ENCODE data around the gene ARHGAP28. TPM values are rescaled to one million over a fixed set of nuclear protein-coding genes. Genes with fewer than 3 reads are reported as not detected.

The ARHGAP28 gene
- total and polyA plus RNA-seq, 4 donors = 9.3 to 42.6 (median 18.6) TPM

DNA sequence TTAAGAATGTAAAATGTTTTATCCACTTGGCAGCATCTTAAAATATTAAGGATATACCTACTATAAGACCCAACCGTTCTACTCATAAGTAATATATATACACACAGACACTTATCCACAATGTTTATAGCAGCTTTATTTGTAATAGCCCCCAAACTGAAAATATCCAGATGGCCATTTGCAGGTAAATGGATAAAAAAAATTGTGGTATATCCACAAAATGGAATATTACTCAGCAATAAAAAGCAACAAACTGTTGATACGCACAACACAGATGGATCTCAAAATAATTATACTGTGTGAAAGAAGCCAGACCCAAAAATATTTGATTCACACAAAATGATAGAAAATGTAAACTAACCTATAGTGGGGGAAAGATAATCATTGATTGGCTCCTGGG lies 122.0 kb downstream of the ARHGAP28 start:
- H3K9me3 ChIP-seq (ENCODE audit: control insufficient read depth, insufficient read depth, low read length) = peaks cover 5% of the 10 kb centered on the region
- no peak overlapping the region for H3K4me3 ChIP-seq (ENCODE audit: low read depth, low read length)
- no peak overlapping the region for H3K27ac ChIP-seq (ENCODE audit: low read depth, low read length)
- no peak for DNase-seq (ENCODE audit: low read depth in 4 of 6, low spot score in 6 of 6)
- no CpG with 5 or more reads among the region's 2 CpGs for WGBS (ENCODE audit: insufficient coverage)
- no peaks in the 10 kb centered on the region for H3K4me1 ChIP-seq (ENCODE audit: control insufficient read depth, insufficient read depth, low read length)
- peaks cover 11% of the 10 kb centered on the region for H3K36me3 ChIP-seq (ENCODE audit: control insufficient read depth, insufficient read depth, low read length)
- H3K27me3 ChIP-seq (ENCODE audit: control insufficient read depth, insufficient read depth, low read length) = no peaks in the 10 kb centered on the region

GRCh38 chr18:6854811-6855210 lies 125.3 kb downstream of the ARHGAP28 start:
- H3K9me3 ChIP-seq (ENCODE audit: control insufficient read depth, insufficient read depth, low read length) = peaks cover 5% of the 10 kb centered on the region
- no peak overlapping the region for H3K4me3 ChIP-seq (ENCODE audit: low read depth, low read length)
- no peaks in the 10 kb centered on the region for H3K27me3 ChIP-seq (ENCODE audit: control insufficient read depth, insufficient read depth, low read length)
- H3K36me3 ChIP-seq (ENCODE audit: control insufficient read depth, insufficient read depth, low read length) = peaks cover 11% of the 10 kb centered on the region
- H3K4me1 ChIP-seq (ENCODE audit: control insufficient read depth, insufficient read depth, low read length) = no peaks in the 10 kb centered on the region
- 95% methylated on average over 7 of the region's 7 CpGs for WGBS (ENCODE audit: insufficient coverage)
- no peak overlapping the region for H3K27ac ChIP-seq (ENCODE audit: low read depth, low read length)
- no peak for DNase-seq (ENCODE audit: low read depth in 4 of 6, low spot score in 6 of 6)

GRCh38 chr18:6855767-6856166 lies 126.3 kb downstream of the ARHGAP28 start:
- Histone ChIP-seq H3K36me3 (ENCODE audit: control insufficient read depth, insufficient read depth, low read length) (peaks cover 11% of the 10 kb centered on the region), H3K27me3 (ENCODE audit: control insufficient read depth, insufficient read depth, low read length) (no peaks in the 10 kb centered on the region), H3K9me3 (ENCODE audit: control insufficient read depth, insufficient read depth, low read length) (peaks cover 5% of the 10 kb centered on the region), H3K27ac (ENCODE audit: low read depth, low read length) (no peak overlapping the region), H3K4me3 (ENCODE audit: low read depth, low read length) (no peak overlapping the region), H3K4me1 (ENCODE audit: control insufficient read depth, insufficient read depth, low read length) (no peaks in the 10 kb centered on the region)
- DNase-seq (ENCODE audit: low read depth in 4 of 6, low spot score in 6 of 6) = no peak
- WGBS (ENCODE audit: insufficient coverage) = 83% methylated on average over 11 of the region's 12 CpGs

- Histone ChIP-seq H3K27me3 (ENCODE audit: control insufficient read depth, insufficient read depth, low read length) (no peaks in the 10 kb centered on the region), H3K4me3 (ENCODE audit: low read depth, low read length) (no peak overlapping the region), H3K27ac (ENCODE audit: low read depth, low read length) (no peak overlapping the region), H3K36me3 (ENCODE audit: control insufficient read depth, insufficient read depth, low read length) (peaks cover 11% of the 10 kb centered on the region), H3K9me3 (ENCODE audit: control insufficient read depth, insufficient read depth, low read length) (peaks cover 5% of the 10 kb centered on the region), H3K4me1 (ENCODE audit: control insufficient read depth, insufficient read depth, low read length) (no peaks in the 10 kb centered on the region)
- no peak for DNase-seq (ENCODE audit: low read depth in 4 of 6, low spot score in 6 of 6)
- WGBS (ENCODE audit: insufficient coverage) = no CpG with 5 or more reads among the region's 12 CpGs
Measured at GRCh38 chr18:6857300-6857699, 127.8 kb downstream of the ARHGAP28 start.

DNA sequence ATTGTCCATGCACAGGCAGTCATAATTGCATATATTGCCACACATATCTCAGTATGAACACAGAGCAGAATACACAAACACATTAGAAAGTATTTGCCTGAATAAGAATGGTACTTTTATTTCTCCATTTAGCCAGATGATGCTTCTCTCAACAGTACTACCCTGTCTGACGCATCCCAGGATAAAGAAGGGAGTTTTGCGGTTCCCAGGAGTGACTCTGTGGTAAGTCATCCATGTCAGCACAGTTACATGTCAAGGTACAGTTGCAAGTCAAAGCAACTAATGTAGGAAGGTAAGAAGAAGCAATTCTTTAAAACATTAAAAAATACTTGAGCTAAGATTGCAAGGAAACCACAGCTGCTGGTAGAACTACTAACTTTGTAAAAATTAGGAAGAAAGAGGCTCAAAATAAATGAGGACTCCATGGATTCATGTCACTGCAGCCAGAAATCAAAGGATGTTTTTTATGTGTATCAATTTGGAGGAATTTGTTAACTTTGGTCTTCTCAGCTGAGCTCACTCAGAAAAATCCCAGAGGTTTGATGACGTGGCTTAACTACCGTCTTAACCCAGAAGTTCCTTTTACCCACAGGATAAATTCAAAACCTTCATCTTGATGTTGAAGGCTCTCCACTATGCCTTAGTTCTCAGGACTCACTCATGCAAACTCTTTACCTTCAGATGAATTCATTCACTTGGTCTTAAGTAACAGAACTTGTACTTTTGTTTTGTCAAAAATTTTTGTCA lies 130.3 kb downstream of the ARHGAP28 start:
- no peak for DNase-seq (ENCODE audit: low read depth in 4 of 6, low spot score in 6 of 6)
- Histone ChIP-seq H3K27me3 (ENCODE audit: control insufficient read depth, insufficient read depth, low read length) (no peaks in the 10 kb centered on the region), H3K9me3 (ENCODE audit: control insufficient read depth, insufficient read depth, low read length) (no peaks in the 10 kb centered on the region), H3K4me3 (ENCODE audit: low read depth, low read length) (no peak overlapping the region), H3K36me3 (ENCODE audit: control insufficient read depth, insufficient read depth, low read length) (peaks cover 6% of the 10 kb centered on the region), H3K4me1 (ENCODE audit: control insufficient read depth, insufficient read depth, low read length) (no peaks in the 10 kb centered on the region), H3K27ac (ENCODE audit: low read depth, low read length) (no peak overlapping the region)
- WGBS (ENCODE audit: insufficient coverage) = 80% methylated on average over 1 of the region's 4 CpGs

DNA sequence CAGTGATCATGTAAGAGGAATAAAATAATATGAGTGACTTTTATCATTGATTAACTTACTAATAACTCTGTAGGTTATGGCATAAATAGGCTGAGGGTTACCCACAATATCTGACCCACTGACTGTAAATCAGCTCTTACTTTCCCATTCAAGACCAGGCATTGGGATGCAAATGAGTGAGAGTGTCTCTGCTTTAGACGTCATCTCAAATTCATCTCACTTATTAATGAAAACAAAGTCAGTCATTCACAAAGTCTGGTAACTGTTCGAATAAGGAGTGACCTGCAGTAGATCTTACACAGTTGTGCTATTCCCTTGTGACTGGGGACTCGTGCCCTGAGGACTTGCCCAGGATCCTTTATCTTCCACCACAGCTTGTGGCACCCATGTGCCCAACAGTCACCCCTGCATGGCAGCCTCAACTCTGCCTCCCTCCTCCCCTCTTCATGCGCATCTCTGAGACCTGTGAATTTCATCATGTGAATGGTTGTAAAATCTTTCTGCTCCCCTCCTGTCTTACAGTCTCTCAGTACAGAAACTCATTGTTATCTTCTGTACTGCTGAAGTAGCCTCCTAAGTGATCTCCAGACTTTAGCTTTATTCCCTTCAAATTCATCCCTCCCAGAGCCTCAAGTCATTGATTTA lies 131.4 kb downstream of the ARHGAP28 start:
- 46% methylated on average over 2 of the region's 4 CpGs for WGBS (ENCODE audit: insufficient coverage)
- no peak for DNase-seq (ENCODE audit: low read depth in 4 of 6, low spot score in 6 of 6)
- Histone ChIP-seq H3K4me3 (ENCODE audit: low read depth, low read length) (no peak overlapping the region), H3K27ac (ENCODE audit: low read depth, low read length) (no peak overlapping the region), H3K4me1 (ENCODE audit: control insufficient read depth, insufficient read depth, low read length) (no peaks in the 10 kb centered on the region), H3K36me3 (ENCODE audit: control insufficient read depth, insufficient read depth, low read length) (no peaks in the 10 kb centered on the region), H3K9me3 (ENCODE audit: control insufficient read depth, insufficient read depth, low read length) (no peaks in the 10 kb centered on the region), H3K27me3 (ENCODE audit: control insufficient read depth, insufficient read depth, low read length) (no peaks in the 10 kb centered on the region)

GRCh38 chr18:6865251-6865650 lies 135.7 kb downstream of the ARHGAP28 start:
- H3K27me3 ChIP-seq (ENCODE audit: control insufficient read depth, insufficient read depth, low read length) = no peaks in the 10 kb centered on the region
- no peaks in the 10 kb centered on the region for H3K9me3 ChIP-seq (ENCODE audit: control insufficient read depth, insufficient read depth, low read length)

DNA sequence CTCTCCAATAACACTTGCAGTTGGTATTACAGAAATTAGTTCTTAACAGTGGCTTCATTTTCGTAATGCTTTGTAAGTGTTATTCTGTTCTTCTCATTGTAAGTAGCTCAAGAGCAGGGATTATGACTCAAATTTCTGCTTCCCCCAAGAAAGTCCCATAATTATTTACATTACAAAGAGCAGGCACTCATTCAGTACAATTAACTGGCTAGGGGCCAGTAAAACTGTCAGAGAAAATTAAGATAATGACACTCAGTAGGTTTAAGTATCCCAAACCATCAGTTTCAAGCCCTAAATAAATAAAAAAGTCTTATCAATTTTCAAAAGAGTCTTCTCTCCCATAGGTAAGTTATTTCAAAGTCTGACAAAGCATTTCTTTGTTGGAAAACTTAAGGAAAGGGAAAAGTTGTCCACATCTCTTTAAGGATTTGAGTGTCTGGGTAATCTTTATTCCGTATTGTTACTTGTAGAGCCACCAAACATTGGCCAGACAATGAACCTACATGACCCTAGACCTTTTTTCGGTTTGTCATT lies 137.1 kb downstream of the ARHGAP28 start:
- no peak for DNase-seq (ENCODE audit: low read depth in 4 of 6, low spot score in 6 of 6)
- no peaks in the 10 kb centered on the region for H3K9me3 ChIP-seq (ENCODE audit: control insufficient read depth, insufficient read depth, low read length)
- H3K36me3 ChIP-seq (ENCODE audit: control insufficient read depth, insufficient read depth, low read length) = no peaks in the 10 kb centered on the region
- no peaks in the 10 kb centered on the region for H3K27me3 ChIP-seq (ENCODE audit: control insufficient read depth, insufficient read depth, low read length)
- no CpG with 5 or more reads among the region's 3 CpGs for WGBS (ENCODE audit: insufficient coverage)
- H3K4me1 ChIP-seq (ENCODE audit: control insufficient read depth, insufficient read depth, low read length) = no peaks in the 10 kb centered on the region
- H3K27ac ChIP-seq (ENCODE audit: low read depth, low read length) = no peak overlapping the region
- no peak overlapping the region for H3K4me3 ChIP-seq (ENCODE audit: low read depth, low read length)

More at GRCh38 chr18:6865251-6865650, 135.7 kb downstream of the ARHGAP28 start:
- Histone ChIP-seq H3K36me3 (ENCODE audit: control insufficient read depth, insufficient read depth, low read length) (no peaks in the 10 kb centered on the region), H3K27ac (ENCODE audit: low read depth, low read length) (no peak overlapping the region), H3K4me1 (ENCODE audit: control insufficient read depth, insufficient read depth, low read length) (no peaks in the 10 kb centered on the region), H3K4me3 (ENCODE audit: low read depth, low read length) (no peak overlapping the region)
- DNase-seq (ENCODE audit: low read depth in 4 of 6, low spot score in 6 of 6) = no peak

GRCh38 chr18:6868033-6868432 lies 138.5 kb downstream of the ARHGAP28 start:
- no peaks in the 10 kb centered on the region for H3K36me3 ChIP-seq (ENCODE audit: control insufficient read depth, insufficient read depth, low read length)
- no peak overlapping the region for H3K27ac ChIP-seq (ENCODE audit: low read depth, low read length)
- H3K9me3 ChIP-seq (ENCODE audit: control insufficient read depth, insufficient read depth, low read length) = no peaks in the 10 kb centered on the region
- no peak overlapping the region for H3K4me3 ChIP-seq (ENCODE audit: low read depth, low read length)
- 81% methylated on average over 5 of the region's 6 CpGs for WGBS (ENCODE audit: insufficient coverage)
- no peaks in the 10 kb centered on the region for H3K4me1 ChIP-seq (ENCODE audit: control insufficient read depth, insufficient read depth, low read length)
- no peaks in the 10 kb centered on the region for H3K27me3 ChIP-seq (ENCODE audit: control insufficient read depth, insufficient read depth, low read length)
- no peak for DNase-seq (ENCODE audit: low read depth in 4 of 6, low spot score in 6 of 6)

DNA sequence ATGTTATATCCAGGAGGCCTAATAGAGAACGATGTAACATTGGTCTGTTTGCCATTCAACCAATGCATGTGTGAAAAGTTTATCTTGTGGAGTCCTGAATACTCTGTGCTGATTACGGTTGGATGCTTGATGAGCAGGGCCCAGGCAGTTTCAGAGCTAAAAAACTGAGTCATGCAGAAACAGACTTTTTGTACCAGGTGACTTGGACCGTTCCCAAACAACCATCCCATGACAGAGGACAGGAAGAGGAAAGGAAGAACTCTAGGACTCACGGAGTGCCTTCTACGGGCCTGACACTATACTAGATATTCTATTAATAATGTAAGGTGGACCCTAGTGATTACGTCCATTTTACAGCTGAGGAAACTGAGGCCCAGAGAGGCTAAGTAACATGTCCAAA lies 142.1 kb downstream of the ARHGAP28 start:
- H3K27ac ChIP-seq (ENCODE audit: low read depth, low read length) = no peak overlapping the region
- no peak overlapping the region for H3K4me3 ChIP-seq (ENCODE audit: low read depth, low read length)
- no peaks in the 10 kb centered on the region for H3K9me3 ChIP-seq (ENCODE audit: control insufficient read depth, insufficient read depth, low read length)
- WGBS (ENCODE audit: insufficient coverage) = 100% methylated on average over 1 of the region's 6 CpGs
- no peaks in the 10 kb centered on the region for H3K36me3 ChIP-seq (ENCODE audit: control insufficient read depth, insufficient read depth, low read length)
- no peaks in the 10 kb centered on the region for H3K4me1 ChIP-seq (ENCODE audit: control insufficient read depth, insufficient read depth, low read length)
- H3K27me3 ChIP-seq (ENCODE audit: control insufficient read depth, insufficient read depth, low read length) = no peaks in the 10 kb centered on the region
- DNase-seq (ENCODE audit: low read depth in 4 of 6, low spot score in 6 of 6) = no peak

Data from spinal cord (tissue), 10 donors.